Measurements from ENCODE around the gene COL3A1.

COL3A1 gene

GRCh38 chr2:188949046-188949818 is 24.9 kb upstream of the COL3A1 start:
- H3K4me3 ChIP-seq (ENCODE audit: low read depth, low read length): no peak overlapping the region
- TF ChIP-seq, protein P1, sequence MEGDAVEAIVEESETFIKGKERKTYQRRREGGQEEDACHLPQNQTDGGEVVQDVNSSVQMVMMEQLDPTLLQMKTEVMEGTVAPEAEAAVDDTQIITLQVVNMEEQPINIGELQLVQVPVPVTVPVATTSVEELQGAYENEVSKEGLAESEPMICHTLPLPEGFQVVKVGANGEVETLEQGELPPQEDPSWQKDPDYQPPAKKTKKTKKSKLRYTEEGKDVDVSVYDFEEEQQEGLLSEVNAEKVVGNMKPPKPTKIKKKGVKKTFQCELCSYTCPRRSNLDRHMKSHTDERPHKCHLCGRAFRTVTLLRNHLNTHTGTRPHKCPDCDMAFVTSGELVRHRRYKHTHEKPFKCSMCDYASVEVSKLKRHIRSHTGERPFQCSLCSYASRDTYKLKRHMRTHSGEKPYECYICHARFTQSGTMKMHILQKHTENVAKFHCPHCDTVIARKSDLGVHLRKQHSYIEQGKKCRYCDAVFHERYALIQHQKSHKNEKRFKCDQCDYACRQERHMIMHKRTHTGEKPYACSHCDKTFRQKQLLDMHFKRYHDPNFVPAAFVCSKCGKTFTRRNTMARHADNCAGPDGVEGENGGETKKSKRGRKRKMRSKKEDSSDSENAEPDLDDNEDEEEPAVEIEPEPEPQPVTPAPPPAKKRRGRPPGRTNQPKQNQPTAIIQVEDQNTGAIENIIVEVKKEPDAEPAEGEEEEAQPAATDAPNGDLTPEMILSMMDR (IDR thresholded peaks at IDR 0.05; ENCODE audit: low read depth, low read length): no peak

DNA sequence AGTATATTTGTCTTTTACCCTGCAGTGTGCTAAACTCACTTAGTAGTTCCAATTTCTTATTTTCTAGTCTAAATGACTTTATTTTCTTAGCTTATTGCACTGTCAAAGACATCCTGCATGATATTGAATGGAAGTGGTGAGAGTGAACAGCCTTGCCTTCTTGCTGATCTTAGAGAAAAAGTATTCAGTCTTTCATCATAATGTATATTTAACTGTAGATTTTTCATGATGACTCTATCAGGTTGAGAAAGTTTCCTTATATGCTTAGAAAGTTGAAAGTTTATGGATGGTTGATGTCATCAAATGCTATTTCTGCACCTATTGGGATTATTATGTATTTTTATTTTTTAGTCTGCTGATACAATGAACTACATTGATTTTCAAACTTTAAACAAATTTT is 21.3 kb upstream of the COL3A1 start:
- TF ChIP-seq, protein P1 (IDR thresholded peaks at IDR 0.05; ENCODE audit: low read depth, low read length): no peak
- no peak overlapping the region for H3K4me3 ChIP-seq (ENCODE audit: low read depth, low read length)

GRCh38 chr2:188956290-188956689 is 17.9 kb upstream of the COL3A1 start:
- no peak overlapping the region for H3K4me3 ChIP-seq (ENCODE audit: low read depth, low read length)
- TF ChIP-seq, protein P1 (IDR thresholded peaks at IDR 0.05; ENCODE audit: low read depth, low read length): no peak

- TF ChIP-seq, protein P1 (IDR thresholded peaks at IDR 0.05; ENCODE audit: low read depth, low read length): no peak
- no peak overlapping the region for H3K4me3 ChIP-seq (ENCODE audit: low read depth, low read length)
Measured at GRCh38 chr2:188956961-188957360, 17.2 kb upstream of the COL3A1 start.

DNA sequence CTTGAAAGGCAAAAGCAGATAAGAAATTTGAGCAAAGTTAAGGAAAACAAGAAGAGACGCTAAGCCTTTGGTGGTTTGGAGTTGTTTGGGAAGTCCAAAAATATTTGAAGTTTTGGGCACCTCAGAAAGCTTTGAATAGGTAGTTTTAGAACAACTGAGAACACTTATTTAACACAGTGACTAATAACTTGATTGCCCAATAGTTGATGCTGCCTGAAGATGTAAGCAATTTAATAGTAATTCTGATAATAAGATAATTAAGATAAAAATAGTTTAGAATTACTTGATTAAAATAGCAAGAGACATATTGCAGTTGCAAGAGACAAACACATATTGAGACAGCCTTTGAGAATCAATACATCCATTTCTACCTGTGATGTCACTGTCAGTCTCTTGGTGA is 16.5 kb upstream of the COL3A1 start:
- H3K4me3 ChIP-seq (ENCODE audit: low read depth, low read length): no peak overlapping the region
- TF ChIP-seq, protein P1 (IDR thresholded peaks at IDR 0.05; ENCODE audit: low read depth, low read length): no peak

- TF ChIP-seq, protein P1 (IDR thresholded peaks at IDR 0.05; ENCODE audit: low read depth, low read length): no peak
- H3K4me3 ChIP-seq (ENCODE audit: low read depth, low read length): no peak overlapping the region
Measured at GRCh38 chr2:188963741-188964140, 10.4 kb upstream of the COL3A1 start.

- TF ChIP-seq, protein P1 (IDR thresholded peaks at IDR 0.05; ENCODE audit: low read depth, low read length): no peak
Measured at GRCh38 chr2:188964976-188965546, 9.1 kb upstream of the COL3A1 start.

More at GRCh38 chr2:188964976-188965546, 9.1 kb upstream of the COL3A1 start:
- H3K4me3 ChIP-seq (ENCODE audit: low read depth, low read length): no peak overlapping the region
